ENCODE results near the gene AVPI1. TPM values are rescaled to one million over a fixed set of nuclear protein-coding genes. Genes with fewer than 3 reads are reported as not detected.

Gene AVPI1
- 28.3 and 28.4 TPM in 2 replicates for total RNA-seq

GRCh38 chr10:97686962-97687784 lies at the start of gene AVPI1:
TSS of gene AVPI1 (minus strand) at chr10:97687241. CDS start at chr10:97679905, 7,336 bp downstream.

GRCh38 chr10:97713339-97713825 lies 26.3 kb upstream of the AVPI1 start, which contains the start of gene MARVELD1:
TSS of gene MARVELD1 (plus strand) at chr10:97713730. CDS start at chr10:97713877, 147 bp downstream.

GRCh38 chr10:97640174-97640867 lies 46.7 kb downstream of the AVPI1 start, which contains the start of gene PI4K2A:
TSS of gene PI4K2A (plus strand) at chr10:97640671. CDS start at chr10:97640743, 72 bp downstream.

GRCh38 chr10:97632949-97633884 lies 53.8 kb downstream of the AVPI1 start, which contains the start of gene MORN4:
TSS of gene MORN4 (minus strand) at chr10:97633500. CDS start at chr10:97619653, 13,847 bp downstream.

Other genes starting within 250 kb of the AVPI1 start
- gene EXOSC1, start 241.2 kb downstream of the AVPI1 start, total RNA-seq = 55.3 and 83.9 TPM in 2 replicates
- gene ZDHHC16, start 241.1 kb downstream of the AVPI1 start, total RNA-seq = 65.4 and 83.3 TPM in 2 replicates
- 97.8 and 116 TPM in 2 replicates for gene MMS19, start 188.8 kb downstream of the AVPI1 start, total RNA-seq
- 25.9 and 29.1 TPM in 2 replicates for gene UBTD1, start 188.3 kb downstream of the AVPI1 start, total RNA-seq
- 0.29 TPM in 1 of 2 replicates, not detected in the other for gene ANKRD2, start 114.5 kb downstream of the AVPI1 start, total RNA-seq
- under 0.01 and 2.1 TPM in 2 replicates for gene HOGA1, start 102.9 kb downstream of the AVPI1 start, total RNA-seq
- not detected in 2 replicates for gene C10orf62, start 97.5 kb downstream of the AVPI1 start, total RNA-seq
- 7.8 and 18.4 TPM in 2 replicates for gene MORN4, start 53.7 kb downstream of the AVPI1 start, total RNA-seq
- gene PI4K2A, start 46.6 kb downstream of the AVPI1 start, total RNA-seq = 32.0 and 33.5 TPM in 2 replicates
- gene MARVELD1, start 26.5 kb upstream of the AVPI1 start, total RNA-seq = 55.3 and 63.4 TPM in 2 replicates
- gene ZFYVE27, start 49.9 kb upstream of the AVPI1 start, total RNA-seq = 8.7 and 13.5 TPM in 2 replicates
- gene SFRP5, start 84.8 kb upstream of the AVPI1 start, total RNA-seq = not detected in 2 replicates
- not detected in 2 replicates for gene GOLGA7B, start 162.6 kb upstream of the AVPI1 start, total RNA-seq

All from myometrial cell (primary cell).